T1000 (cell line): ENCODE data around the gene KBTBD13.
"Not testable (repeated sequence)": the region's sequence is repeated elsewhere in the genome, so short reads cannot be mapped to it uniquely, and the experiment has no call there.

Experiments
- DNase-seq: peaks from one replicate; lab custom pipeline; 2025; ENCODE audit warnings: mixed read lengths; lab: John Stamatoyannopoulos, UW

The KBTBD13 gene

DNA sequence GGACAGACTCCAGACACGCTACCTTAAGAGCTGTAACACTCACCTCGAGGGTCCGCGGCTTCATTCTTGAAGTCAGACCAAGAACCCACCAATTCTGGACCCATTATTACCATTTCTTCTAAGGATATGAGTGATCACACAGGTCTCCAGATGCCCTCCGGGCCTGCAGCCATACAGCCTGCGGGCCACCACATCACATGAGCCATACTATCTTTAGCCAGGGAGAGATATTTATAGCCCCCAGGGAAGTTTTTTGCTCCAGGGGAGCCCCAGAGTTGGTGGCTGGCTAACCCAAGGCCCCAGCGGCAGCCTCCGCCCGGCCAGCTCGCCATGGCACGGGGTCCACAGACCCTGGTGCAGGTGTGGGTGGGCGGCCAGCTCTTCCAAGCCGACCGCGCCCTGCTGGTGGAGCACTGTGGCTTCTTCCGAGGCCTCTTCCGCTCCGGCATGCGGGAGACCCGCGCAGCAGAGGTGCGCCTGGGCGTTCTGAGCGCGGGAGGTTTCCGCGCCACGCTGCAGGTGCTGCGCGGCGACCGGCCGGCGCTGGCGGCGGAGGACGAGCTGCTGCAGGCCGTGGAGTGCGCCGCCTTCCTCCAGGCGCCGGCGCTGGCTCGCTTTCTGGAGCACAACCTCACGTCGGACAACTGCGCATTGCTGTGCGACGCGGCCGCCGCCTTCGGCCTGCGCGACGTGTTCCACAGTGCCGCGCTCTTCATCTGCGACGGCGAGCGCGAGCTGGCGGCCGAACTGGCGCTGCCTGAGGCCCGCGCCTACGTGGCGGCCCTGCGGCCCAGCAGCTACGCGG, at the start of gene KBTBD13:
KBTBD13 (plus strand) TSS at position 261 of the 805 bp plus-strand sequence; CDS start at position 331, 70 bp downstream.
- DNase-seq = no peak

DNA sequence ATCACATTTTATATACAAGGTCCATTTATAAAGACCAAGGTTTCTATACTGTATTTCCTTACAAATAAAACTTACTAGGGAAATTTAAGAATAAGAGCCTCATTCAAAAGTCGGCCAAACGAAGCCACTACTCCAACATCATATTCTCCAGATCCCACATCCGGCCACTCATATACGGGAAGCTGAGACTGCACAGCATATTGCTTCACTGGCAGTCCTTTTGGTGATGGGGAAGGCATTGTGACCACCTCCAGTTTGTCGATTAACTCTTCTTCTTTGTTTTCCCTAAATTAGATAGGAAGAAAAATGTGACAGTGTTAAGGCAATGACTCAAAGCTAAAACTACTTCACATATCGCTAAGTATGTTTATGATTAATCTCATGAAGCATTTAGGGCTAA, 49.8 kb upstream of the KBTBD13 start:
- DNase-seq = no peak

GRCh38 chr15:65027593-65027992, 49.0 kb upstream of the KBTBD13 start:
- no peak for DNase-seq

DNA sequence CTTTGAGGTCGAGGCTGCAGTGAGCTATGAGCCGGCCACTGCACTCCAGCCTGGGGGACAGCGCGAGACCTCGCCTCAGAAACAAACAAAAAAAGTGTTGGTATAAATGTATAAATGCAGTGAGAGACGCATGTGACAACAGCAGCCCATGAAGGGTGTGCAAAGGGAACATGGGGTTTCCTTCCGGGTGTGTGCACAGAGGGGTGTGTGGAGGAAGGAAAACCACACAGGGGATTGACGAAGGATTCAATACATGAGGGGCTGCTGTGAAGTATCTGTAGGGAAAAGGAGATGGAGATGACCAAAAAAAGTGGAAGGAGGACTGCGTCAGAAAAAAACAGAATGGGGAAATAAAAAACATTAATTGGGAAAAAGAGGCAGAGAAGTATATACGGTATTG, 48.2 kb upstream of the KBTBD13 start:
- DNase-seq = no peak

DNA sequence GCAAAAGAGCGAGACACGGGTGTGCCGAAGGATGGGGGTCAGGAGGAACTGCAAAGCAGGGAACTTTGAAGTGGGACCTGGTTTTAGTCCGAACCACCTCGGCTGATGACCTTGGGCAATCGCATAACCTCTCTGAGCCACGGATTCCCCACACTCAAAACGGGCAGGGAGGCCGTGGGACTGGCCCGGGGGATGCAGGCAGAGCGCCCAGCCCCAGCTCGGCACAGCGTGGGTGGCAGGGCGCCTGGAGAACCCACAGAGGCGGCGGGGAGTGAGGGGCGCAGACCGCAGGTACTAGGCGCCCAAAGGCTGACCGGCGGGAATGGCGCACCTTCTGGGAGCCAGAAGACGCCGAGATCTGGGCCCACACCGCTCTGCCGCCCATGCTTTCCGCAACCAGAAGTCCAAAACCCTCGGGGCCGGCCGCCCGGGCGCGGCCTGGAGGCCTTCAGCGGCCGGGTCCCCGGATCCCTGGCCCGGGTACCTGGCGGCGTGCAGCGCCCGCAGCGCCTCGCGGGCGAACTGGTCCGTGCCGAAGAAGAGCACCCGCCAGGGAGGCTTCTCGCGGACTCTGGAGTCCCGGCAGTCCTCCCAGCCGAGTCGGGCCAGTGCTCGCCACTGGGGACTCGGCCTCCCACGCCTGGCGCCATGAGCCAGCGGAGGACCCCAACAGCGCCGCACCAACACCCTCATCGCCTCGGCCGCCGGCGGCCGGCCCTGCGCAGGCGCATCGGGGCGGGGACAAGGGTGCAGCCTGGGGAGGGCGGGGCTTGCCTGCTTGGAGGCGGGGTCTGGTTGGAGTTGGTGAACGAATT, 47.4 kb upstream of the KBTBD13 start, which contains the start of gene MTFMT:
MTFMT (minus strand) TSS at position 719 of the 815 bp plus-strand sequence; CDS start at position 693, 26 bp downstream.
- peak; percentile 70 for DNase-seq

GRCh38 chr15:65029736-65030208, 46.8 kb upstream of the KBTBD13 start:
- no peak for DNase-seq

- no peak for DNase-seq
Observed at GRCh38 chr15:65032801-65033537, 43.6 kb upstream of the KBTBD13 start.

DNA sequence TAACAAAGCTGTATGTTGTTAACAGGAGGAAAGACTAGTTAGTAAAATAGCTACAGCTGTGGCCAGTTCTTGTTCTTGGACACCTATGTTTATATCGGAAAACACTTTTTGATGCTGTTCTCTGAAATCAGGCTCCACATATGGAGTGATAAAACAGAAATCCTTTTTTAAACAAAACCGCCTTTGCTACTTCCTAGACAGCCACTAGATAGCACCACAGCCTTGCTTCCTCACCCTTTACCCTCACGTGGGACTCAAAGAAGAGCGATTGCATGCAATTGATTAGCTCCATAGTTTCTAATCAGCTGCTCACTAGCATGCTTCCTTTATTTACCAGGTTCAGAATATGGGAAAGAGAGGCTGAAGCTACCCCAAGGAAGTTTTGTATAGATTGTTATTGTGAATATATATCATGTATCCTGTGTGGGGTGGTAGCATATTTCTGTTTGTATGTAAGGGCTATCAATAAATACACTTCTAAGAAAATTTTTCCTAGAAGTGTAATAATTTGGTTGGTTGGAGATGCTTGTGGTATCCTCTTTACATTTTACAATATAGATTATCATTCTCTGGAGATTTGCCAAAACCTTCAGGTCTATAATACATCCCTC, 42.8 kb upstream of the KBTBD13 start:
- DNase-seq = no peak

- DNase-seq = no peak
Observed at GRCh38 chr15:65034719-65035118, 41.8 kb upstream of the KBTBD13 start.

DNA sequence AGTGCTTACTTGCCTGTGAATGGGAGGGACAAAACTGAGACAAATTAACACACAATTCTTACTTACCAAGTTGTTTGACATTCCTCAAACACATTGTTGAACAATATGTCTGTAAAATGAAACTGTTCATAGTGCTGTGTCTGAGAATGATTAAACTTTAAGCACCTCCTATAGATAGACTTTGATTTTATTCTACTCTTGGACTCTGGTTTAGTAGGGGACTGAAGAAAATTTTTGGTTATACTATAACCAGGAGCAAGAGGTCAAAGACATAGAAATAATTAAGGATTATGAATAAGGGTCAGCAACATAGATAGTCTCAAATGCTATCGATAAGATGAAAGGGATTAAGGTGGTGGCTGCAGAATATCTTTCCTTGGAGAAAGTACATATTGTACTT, 39.2 kb upstream of the KBTBD13 start:
- no peak for DNase-seq

GRCh38 chr15:65038428-65038827, 38.1 kb upstream of the KBTBD13 start:
- DNase-seq = no peak

DNA sequence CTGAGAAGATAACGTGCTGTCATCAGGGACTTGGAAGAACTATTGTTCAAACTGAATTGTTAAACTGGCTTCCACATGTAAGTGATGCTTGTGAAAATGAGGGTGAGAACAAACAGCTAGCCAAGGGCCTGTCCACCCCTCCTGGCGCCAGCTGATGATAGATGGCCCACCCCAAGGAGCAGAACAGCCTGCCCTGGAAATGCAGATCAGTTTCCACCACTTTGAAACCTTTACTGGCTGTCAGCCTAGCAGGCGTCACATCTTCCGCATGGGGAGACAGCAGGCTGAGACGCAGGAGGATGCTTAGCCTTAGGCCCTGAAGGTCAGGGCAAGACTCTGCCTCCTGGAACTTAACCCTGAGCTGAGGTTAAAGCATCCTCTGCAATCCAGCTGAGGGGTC, 37.7 kb upstream of the KBTBD13 start:
- DNase-seq = no peak

- DNase-seq = no peak
Observed at GRCh38 chr15:65040461-65040860, 36.1 kb upstream of the KBTBD13 start.

DNA sequence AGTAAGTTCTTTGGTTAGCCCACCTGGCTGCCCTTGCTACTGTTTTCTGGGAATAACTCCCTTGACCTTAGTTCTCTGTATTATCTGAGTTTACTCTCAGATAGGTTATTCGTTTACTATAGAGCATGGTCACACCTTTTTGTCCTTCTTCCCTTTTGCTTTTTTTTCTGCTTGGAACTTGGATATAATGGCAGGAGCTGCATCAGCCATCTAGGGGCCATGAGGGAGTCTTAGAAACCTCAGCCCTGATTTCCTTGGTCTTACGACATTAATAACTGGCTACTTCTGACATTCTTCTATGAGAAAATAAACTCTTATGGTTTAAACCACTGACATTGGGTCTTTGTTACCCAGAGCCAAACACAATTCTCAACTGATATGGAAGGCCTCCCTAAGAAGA, 34.8 kb upstream of the KBTBD13 start:
- no peak for DNase-seq

DNA sequence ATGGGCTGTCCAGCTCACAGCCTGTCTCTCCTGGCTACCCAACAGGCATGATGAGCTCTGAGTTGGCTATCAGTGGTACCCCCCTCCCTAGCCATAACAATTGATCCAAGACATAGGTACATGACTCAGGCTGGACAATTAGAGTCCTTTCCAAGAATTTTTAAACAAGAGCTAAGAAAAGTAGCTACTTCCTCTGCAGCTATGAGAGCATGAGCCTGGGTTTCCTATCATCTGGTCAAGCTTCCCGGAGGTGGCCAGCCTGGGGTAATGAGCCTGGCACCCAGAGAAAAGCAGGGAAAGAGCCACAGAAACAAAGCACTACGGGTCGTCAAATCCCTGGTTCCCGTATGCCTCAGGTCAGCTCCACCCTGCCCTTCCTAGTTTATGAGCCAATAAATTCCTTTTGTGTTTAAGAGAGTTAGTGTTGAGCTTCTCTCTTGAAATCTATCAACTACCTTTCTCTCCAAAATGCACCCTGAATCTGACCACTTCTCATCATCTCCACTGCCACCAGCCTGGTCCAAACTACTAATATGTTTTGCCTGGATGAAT, 33.7 kb upstream of the KBTBD13 start:
- DNase-seq = no peak

DNA sequence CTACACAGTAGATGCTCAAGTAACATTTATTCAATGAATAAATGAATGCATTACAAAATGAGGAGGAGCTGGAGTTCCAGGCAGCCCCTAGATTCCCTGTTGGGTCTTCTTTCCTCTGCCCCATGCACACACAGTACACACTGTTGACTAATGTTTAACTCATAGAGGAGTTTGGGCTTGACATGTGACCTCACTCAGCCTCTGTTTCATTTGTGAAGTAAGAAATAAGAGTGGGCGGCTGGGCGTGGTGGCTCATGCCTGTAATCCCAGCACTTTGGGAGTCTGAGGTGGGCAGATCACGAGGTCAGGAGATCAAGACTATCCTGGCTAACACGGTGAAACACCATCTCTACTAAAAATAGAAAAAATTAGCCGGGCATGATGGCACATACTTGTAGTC, 32.3 kb upstream of the KBTBD13 start:
- DNase-seq = not testable (repeated sequence)

DNA sequence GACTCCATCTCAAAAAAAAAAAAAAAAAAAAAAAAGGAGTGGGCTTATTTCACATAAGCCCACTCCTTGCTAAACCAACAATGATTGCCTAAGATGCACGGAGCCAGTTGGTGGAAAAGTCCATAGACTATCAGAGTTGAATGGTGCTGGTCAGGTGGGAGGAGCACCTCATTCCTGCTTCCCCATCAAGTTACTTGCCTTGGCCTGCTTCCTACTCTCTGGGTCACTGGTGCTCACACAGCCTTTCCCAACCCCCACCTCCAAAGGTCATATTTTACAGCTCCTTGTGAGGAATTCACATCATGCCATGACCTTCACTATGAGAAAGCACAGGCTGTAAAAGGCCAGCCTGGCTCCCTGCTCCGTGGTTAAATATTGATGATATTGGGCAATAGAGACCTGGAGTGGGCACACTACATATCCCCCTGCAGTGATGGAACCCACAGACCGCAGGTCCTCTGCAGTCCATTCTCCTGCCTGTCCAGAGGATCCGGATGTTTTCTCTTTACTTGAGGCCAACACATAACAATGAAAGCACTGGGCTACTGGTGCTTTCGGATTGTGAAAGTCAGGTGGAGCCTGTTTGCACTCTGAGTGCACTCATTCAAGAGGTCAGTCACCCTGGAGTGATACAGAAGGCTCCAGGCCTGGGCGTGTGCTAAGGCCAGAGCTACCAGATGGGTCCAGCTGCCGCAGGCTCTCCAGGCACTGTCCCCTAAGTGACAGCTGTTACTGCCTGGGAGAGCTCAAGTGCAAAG, 31.6 kb upstream of the KBTBD13 start, which contains the start of gene SLC51B:
SLC51B (plus strand) TSS at position 664 of the 758 bp plus-strand sequence. CDS start 4,618 bp downstream, outside the sequence.
- no peak for DNase-seq

GRCh38 chr15:65048241-65048640, 28.3 kb upstream of the KBTBD13 start:
- DNase-seq = no peak

- DNase-seq = peak; percentile 82
Observed at GRCh38 chr15:65049418-65049840, 27.1 kb upstream of the KBTBD13 start.

GRCh38 chr15:65050270-65050669, 26.3 kb upstream of the KBTBD13 start:
- no peak for DNase-seq
